PC-3 (cell line): ENCODE data around the gene BMP2K.

Source experiments
- CTCF ChIP-seq: fragments of 300-600 bp; sonication (generic); conservative IDR thresholded peaks from 2 replicates; pipeline ENCODE4 v1.5.1; 2017; ENCODE audit warnings: antibody characterized with exemption, low read depth, mild to moderate bottlenecking, low read length
- EZH2 ChIP-seq: fragments of 300-600 bp; sonication (generic); IDR thresholded peaks from one replicate; pipeline ENCODE4 v1.6.1; 2017; ENCODE audit warnings: antibody characterized with exemption, mild to moderate bottlenecking, low read length; ENCODE audit not compliant: unreplicated experiment

GRCh38 chr4:78766026-78766425 lies 10.1 kb upstream of the BMP2K start:
- no peak for TF ChIP-seq CTCF
- TF ChIP-seq EZH2, result no peak
